IMR-90 (cell line): ENCODE results near the gene ATP6AP1. TPM values are rescaled to one million over a fixed set of nuclear protein-coding genes. Genes with fewer than 3 reads are reported as not detected.

Experiments
- ATAC-seq: fragments of 200-7000 bp; cut with Tn5 transposase; 2 replicates; pipeline ENCODE4 v1.9.1; 2020; ENCODE audit warnings: low read depth, mild to moderate bottlenecking, moderate library complexity
- Bru-seq: library from RNA; stranded (reverse); fragments of 400-500 nt; gene quantifications from one replicate; lab custom pipeline; 2021; lab: Mats Ljungman, UMichigan
- BruChase-seq, 2 experiments: library from RNA; stranded (reverse); fragments of 400-500 nt; gene quantifications; one replicate each; lab custom pipeline; 2021; lab: Mats Ljungman, UMichigan
- BruUV-seq: library from RNA; stranded (reverse); fragments of 400-500 nt; replicated peaks from 2 replicates; lab custom pipeline; 2021; lab: Mats Ljungman, UMichigan
- CTCF ChIA-PET: fragments of 300-600 bp; formaldehyde crosslinking; extraction: SDS; loops from one replicate; lab custom pipeline; 2021; ENCODE audit warnings: antibody characterized with exemption; lab: Yijun Ruan, JAX
- POLR2A ChIA-PET: fragments of 300-600 bp; sonication (Branson Sonifier 250); formaldehyde crosslinking; loops from one replicate; lab custom pipeline; 2022; ENCODE audit warnings: antibody characterized with exemption; ENCODE audit not compliant: unreplicated experiment; lab: Charles Lee
- DNase-seq: peaks from one replicate; pipeline ENCODE4 v3.0.0; 2013
- H2AFZ ChIP-seq: replicated peaks from 2 replicates; pipeline ENCODE3; 2013; ENCODE audit warnings: low read length, mild to moderate bottlenecking; ENCODE audit not compliant: poor library complexity
- H2AK5ac ChIP-seq: 2 replicates; pipeline ENCODE4 v1.6.1; 2013; ENCODE audit warnings: low read depth, low read length, inconsistent platforms
- H2AK9ac ChIP-seq: replicated peaks from 2 replicates; pipeline ENCODE3; 2013; ENCODE audit warnings: mild to moderate bottlenecking, low read depth, low read length, moderate library complexity; ENCODE audit not compliant: poor library complexity
- H2BK120ac ChIP-seq: 2 replicates; pipeline ENCODE4 v1.6.1; 2013; ENCODE audit warnings: low read depth, low read length, inconsistent platforms
- H2BK15ac ChIP-seq: 3 replicates; pipeline ENCODE4 v1.6.1; 2013; ENCODE audit warnings: low read depth, low read length, inconsistent platforms
- H2BK20ac ChIP-seq: 2 replicates; pipeline ENCODE4 v1.6.1; 2013; ENCODE audit warnings: low read depth, mild to moderate bottlenecking, inconsistent platforms, low read length, moderate library complexity
- H2BK5ac ChIP-seq: 2 replicates; pipeline ENCODE4 v1.6.1; 2013; ENCODE audit warnings: mild to moderate bottlenecking, low read depth, low read length, inconsistent platforms; ENCODE audit not compliant: poor library complexity, severe bottlenecking
- H3K14ac ChIP-seq: replicated peaks from 2 replicates; pipeline ENCODE4 v1.6.1; 2013; ENCODE audit warnings: low read depth, low read length, inconsistent platforms
- H3K18ac ChIP-seq: 2 replicates; pipeline ENCODE4 v1.6.1; 2013; ENCODE audit warnings: low read depth, low read length, control low read depth
- H3K23ac ChIP-seq: 2 replicates; pipeline ENCODE4 v1.6.1; 2013; ENCODE audit warnings: low read depth, low read length, inconsistent platforms
- H3K27ac ChIP-seq: 2 replicates; pipeline ENCODE4 v1.5.1; 2013; ENCODE audit warnings: mild to moderate bottlenecking, control low read depth, low read length; ENCODE audit not compliant: insufficient read depth
- H3K27me3 ChIP-seq: 2 replicates; pipeline ENCODE4 v1.6.1; 2013; ENCODE audit warnings: low read length; ENCODE audit not compliant: control insufficient read depth, insufficient read depth
- H3K36me3 ChIP-seq: 2 replicates; pipeline ENCODE4 v1.6.1; 2013; ENCODE audit warnings: low read length, mixed read lengths; ENCODE audit not compliant: control insufficient read depth, insufficient read depth
- H3K4ac ChIP-seq: 2 replicates; pipeline ENCODE4 v1.6.1; 2013; ENCODE audit warnings: low read depth, low read length, inconsistent platforms
- H3K4me1 ChIP-seq: 2 replicates; pipeline ENCODE4 v1.6.1; 2013; ENCODE audit warnings: low read length, mixed read lengths; ENCODE audit not compliant: control insufficient read depth, insufficient read depth
- H3K4me2 ChIP-seq: 2 replicates; pipeline ENCODE4 v1.6.1; 2013; ENCODE audit warnings: low read depth, mild to moderate bottlenecking, control low read depth, low read length, moderate library complexity
- H3K4me3 ChIP-seq: 2 replicates; pipeline ENCODE4 v1.5.1; 2013; ENCODE audit warnings: low read depth, mild to moderate bottlenecking, control low read depth, low read length, moderate library complexity; ENCODE audit not compliant: insufficient read depth
- H3K56ac ChIP-seq: 2 replicates; pipeline ENCODE4 v1.6.1; 2013; ENCODE audit warnings: low read length, inconsistent platforms; ENCODE audit not compliant: insufficient read depth; ENCODE audit errors: extremely low read depth
- H3K79me1 ChIP-seq, 2 experiments: 2 replicates each; pipeline ENCODE4 v1.6.1; 2013; ENCODE audit warnings: low read length in 2 of 2, inconsistent platforms in 1 of 2, low read depth in 1 of 2
- H3K9ac ChIP-seq: 2 replicates; pipeline ENCODE4 v1.6.1; 2013; ENCODE audit warnings: low read depth, low read length, control low read depth
- H3K9me1 ChIP-seq: 2 replicates; pipeline ENCODE4 v1.6.1; 2013; ENCODE audit warnings: low read length, inconsistent platforms; ENCODE audit not compliant: insufficient read depth
- H3K9me3 ChIP-seq: 2 replicates; pipeline ENCODE4 v1.6.1; 2013; ENCODE audit warnings: low read length; ENCODE audit not compliant: control insufficient read depth, insufficient read depth
- H4K20me1 ChIP-seq: 2 replicates; pipeline ENCODE4 v1.6.1; 2013; ENCODE audit warnings: low read length, inconsistent platforms; ENCODE audit not compliant: insufficient read depth
- H4K5ac ChIP-seq: 2 replicates; pipeline ENCODE4 v1.6.1; 2013; ENCODE audit warnings: mild to moderate bottlenecking, low read depth, low read length, control low read depth
- H4K8ac ChIP-seq, 2 experiments: 2 replicates each; pipeline ENCODE4 v1.6.1; 2013; ENCODE audit warnings: low read depth in 2 of 2, low read length in 2 of 2, control low read depth in 1 of 2, inconsistent platforms in 1 of 2
- H4K91ac ChIP-seq: 2 replicates; pipeline ENCODE4 v1.6.1; 2013; ENCODE audit warnings: low read depth, low read length, inconsistent platforms; ENCODE audit not compliant: insufficient read depth
- BHLHE40 ChIP-seq: fragments of 150-350 bp; IDR thresholded peaks from 2 replicates; pipeline ENCODE4 v1.6.1; 2016; ENCODE audit warnings: mild to moderate bottlenecking, low read depth, low read length
- CEBPB ChIP-seq: IDR thresholded peaks from 2 replicates; pipeline ENCODE4 v1.6.1; 2012; ENCODE audit warnings: low read depth, low read length, improper control_type of control experiment
- CHD1 ChIP-seq: IDR thresholded peaks from 2 replicates; pipeline ENCODE4 v1.6.1; 2012; ENCODE audit warnings: low read depth, low read length, improper control_type of control experiment
- CTCF ChIP-seq: conservative IDR thresholded peaks from 2 replicates; pipeline ENCODE4 v1.5.1; 2012; ENCODE audit warnings: mild to moderate bottlenecking, low read depth, low read length, improper control_type of control experiment
- FOS ChIP-seq: fragments of 150-350 bp; IDR thresholded peaks from 2 replicates; pipeline ENCODE4 v1.6.1; 2016; ENCODE audit warnings: low read depth, low read length
- MAZ ChIP-seq: IDR thresholded peaks from 2 replicates; pipeline ENCODE4 v1.6.1; 2012; ENCODE audit warnings: low read depth, mild to moderate bottlenecking, low read length, improper control_type of control experiment, moderate library complexity, borderline replicate concordance
- NFE2L2 ChIP-seq: fragments of 150-350 bp; IDR thresholded peaks from 2 replicates; pipeline ENCODE4 v1.6.1; 2016; ENCODE audit warnings: low read depth, mild to moderate bottlenecking, low read length
- RFX5 ChIP-seq: IDR thresholded peaks from 2 replicates; pipeline ENCODE4 v1.8.0; 2012; ENCODE audit warnings: low read depth, mild to moderate bottlenecking, low read length, moderate library complexity
- USF2 ChIP-seq: fragments of 150-350 bp; IDR thresholded peaks from 2 replicates; pipeline ENCODE4 v1.6.1; 2017; ENCODE audit warnings: mild to moderate bottlenecking, antibody characterized with exemption, low read length, low read depth
- WGBS, 2 experiments: methylation state at CpG; one replicate each; pipeline versions ENCODE4 v1.1.5 to v1.1.7; 2013; ENCODE audit warnings: missing lambda C conversion rate in 2 of 2; ENCODE audit not compliant: insufficient read length in 1 of 2; ENCODE audit errors: extremely low coverage in 2 of 2; 5-methylcytosine and 5-hydroxymethylcytosine counted together
- dilution Hi-C: fragments of 300-500 bp; cut with HindIII; formaldehyde crosslinking; loops from one replicate; pipeline ENCODE4 v1.14.3; 2018; ENCODE audit warnings: low sequenced_read_pairs; ENCODE audit not compliant: unreplicated experiment
- in situ Hi-C: fragments of 300-500 bp; cut with MboI; formaldehyde crosslinking; loops from 3 replicates; pipeline ENCODE4 v1.14.3; 2019; ENCODE audit warnings: low sequenced_read_pairs, inconsistent platforms, mixed read lengths
- intact Hi-C: fragments of 100-400 bp; cut with micrococcal nuclease; formaldehyde crosslinking; loops from 2 replicates; pipeline ENCODE4 v1.10.0; 2022
- long read RNA-seq: library from polyadenylated mRNA; unstranded; transcript quantifications from one replicate; pipeline ENCODE4 v2.0.0, GENCODE V29; 2021; ENCODE audit not compliant: unreplicated experiment
- polyA plus RNA-seq, 3 experiments: library from polyadenylated mRNA; depleted of rRNA; stranded (reverse); fragments of >200 nt; gene quantifications; 2 replicates each; pipeline ENCODE4 v1.2.3, GENCODE V29; 2012; ENCODE audit warnings: low replicate concordance in 1 of 3
- total RNA-seq: library from RNA; depleted of rRNA; stranded (reverse); fragments of >200 nt; gene quantifications from 2 replicates; pipeline ENCODE4 v1.2.3, GENCODE V29; 2012; rRNA removed

ATP6AP1 gene
- 13.8 and 13.9 TPM in 2 replicates for total RNA-seq
- 96.7 and 98.4 TPM in 2 replicates for polyA plus RNA-seq (2012; rRNA removed)
- 122 and 145 TPM in 2 replicates for polyA plus RNA-seq (2012; cell fraction: cytosol; rRNA removed)
- polyA plus RNA-seq (2012; cell fraction: nucleus; rRNA removed; ENCODE audit: low replicate concordance) = 57.9 and 117 TPM in 2 replicates
- percentile 54 among the genes with signal in this experiment for Bru-seq, nascent RNA
- BruChase-seq, experiment 1, labeled RNA remaining after a 6-hour chase = percentile 73 among the genes with signal in this experiment
- percentile 64 among the genes with signal in this experiment for BruChase-seq, experiment 2, labeled RNA remaining after a 2-hour chase
- long read RNA-seq, transcript ATP6AP1-201 (10 exons, 2,099 nt) = major isoform, 131 of 157 reads
- long read RNA-seq, partial matches to known transcripts = 22 of 157 reads
- long read RNA-seq, other reads (novel, unspliced or antisense) = 3 of 157 reads

- H4K8ac ChIP-seq = peak within 1 kb of the TSS; percentile 70 to 84
- CTCF ChIA-PET = interaction anchor here (1.2 kb wide), 1 partner anchor 14 kb away, joined by 6 read pairs; no protein-coding TSS in a partner anchor
- peak within 1 kb of the TSS; percentile 83 for H2AK9ac ChIP-seq
- H3K23ac ChIP-seq = no peak within 1 kb of the TSS
- no peak within 1 kb of the TSS for H4K91ac ChIP-seq
- ATAC-seq (peak; percentile 99), DNase-seq (peak; percentile 92)
- no peak within 1 kb of the TSS for H2BK120ac ChIP-seq
- no peak within 1 kb of the TSS for H2BK20ac ChIP-seq
- H3K18ac ChIP-seq = no peak within 1 kb of the TSS
- no peak within 1 kb of the TSS for H3K56ac ChIP-seq
- H2AFZ ChIP-seq = peak within 1 kb of the TSS; percentile 92
- no peaks in the 10 kb centered on the region for H3K9me3 ChIP-seq
- 0 out of 3 replicates have a peak within 1 kb of the TSS, but pooled peaks have one; percentile 13 for H2BK15ac ChIP-seq
- peak within 1 kb of the TSS; percentile 78 for H3K4me3 ChIP-seq
- peak within 1 kb of the TSS; percentile 46; the same call in 1 of the 2 replicates for H3K14ac ChIP-seq
- H4K20me1 ChIP-seq = peaks cover 7% of the 10 kb centered on the region
- intact Hi-C loops = no loop called here
- peaks cover 2% of the 10 kb centered on the region; the same call in 1 of the 2 replicates for H3K4me1 ChIP-seq
- in situ Hi-C loops = no loop called here
- H4K5ac ChIP-seq = peak within 1 kb of the TSS; percentile 69
- dilution Hi-C loops = no loop called here
- no peaks in the 10 kb centered on the region for H3K27me3 ChIP-seq
- POLR2A ChIA-PET = interaction anchor here (0.7 kb wide), 1 partner anchor 82 kb away, joined by 3 read pairs; no protein-coding TSS in a partner anchor
- H3K9ac ChIP-seq = peak within 1 kb of the TSS; percentile 72
- H3K27ac ChIP-seq = peak within 1 kb of the TSS; percentile 50
- peaks cover 3% of the 10 kb centered on the region; the same call in 1 of the 2 replicates for H3K9me1 ChIP-seq
- peaks cover 13% of the 10 kb centered on the region; the same call in 1 of the 2 replicates for H3K36me3 ChIP-seq
- peak within 1 kb of the TSS; percentile 91 for H3K4me2 ChIP-seq
- H2AK5ac ChIP-seq = peak within 1 kb of the TSS; percentile 80; the same call in 1 of the 2 replicates
- peaks cover 7 to 22% of the 10 kb centered on the region in 2 experiments for H3K79me1 ChIP-seq
- H2BK5ac ChIP-seq = peak within 1 kb of the TSS; percentile 37
- no TSS peak for BruUV-seq
- WGBS, 2 experiments = 52% methylated on average over 53 of the region's 87 CpGs; no CpG with 5 or more reads in 1 of the 2 experiments
- peak within 1 kb of the TSS; percentile 67 for H3K4ac ChIP-seq
- TF ChIP-seq NFE2L2 = no peak
- TF ChIP-seq BHLHE40 = peak; percentile 37; the same call in 1 of the 2 replicates
- TF ChIP-seq USF2 = peak; percentile 83
- TF ChIP-seq FOS = no peak
- TF ChIP-seq RFX5 = no peak
- no peak for TF ChIP-seq CHD1
- peak; percentile 74; the same call in 1 of the 2 replicates for TF ChIP-seq MAZ
- TF ChIP-seq CTCF = no peak
- TF ChIP-seq CEBPB = no peak
Measured at GRCh38 chrX:154428176-154429171, at the start of gene ATP6AP1. TSS of gene ATP6AP1 (plus strand) at chrX:154428677. CDS start at chrX:154428693, 16 bp downstream.
